HG03159 (cell line): ENCODE data around the gene WFDC5.
"Not testable (repeated sequence)": the region's sequence is repeated elsewhere in the genome, so short reads cannot be mapped to it uniquely, and the experiment has no call there.

Experiments used
- ATAC-seq: cut with Tn5 transposase; IDR thresholded peaks from one replicate; pipeline ENCODE4 v1.9.1; 2021; ENCODE audit warnings: mild to moderate bottlenecking, moderate library complexity; ENCODE audit not compliant: unreplicated experiment

Gene WFDC5

GRCh38 chr20:45090481-45090880 is 24.5 kb downstream of the WFDC5 start:
- no peak for ATAC-seq

- ATAC-seq: no peak
Measured at GRCh38 chr20:45088247-45088646, 26.7 kb downstream of the WFDC5 start.

GRCh38 chr20:45087814-45088213 is 27.2 kb downstream of the WFDC5 start:
- ATAC-seq: no peak

GRCh38 chr20:45087097-45087790 is 27.7 kb downstream of the WFDC5 start:
- ATAC-seq: no peak

GRCh38 chr20:45085867-45086266 is 29.1 kb downstream of the WFDC5 start:
- no peak for ATAC-seq

- ATAC-seq: no peak
Measured at GRCh38 chr20:45085289-45085688, 29.7 kb downstream of the WFDC5 start.

- ATAC-seq: no peak
Measured at GRCh38 chr20:45083127-45083526, 31.8 kb downstream of the WFDC5 start.

- ATAC-seq: no peak
Measured at GRCh38 chr20:45082468-45082867, 32.5 kb downstream of the WFDC5 start.

- no peak for ATAC-seq
Measured at GRCh38 chr20:45080867-45081624, 33.9 kb downstream of the WFDC5 start.

GRCh38 chr20:45077559-45077958 is 37.4 kb downstream of the WFDC5 start:
- ATAC-seq: no peak

GRCh38 chr20:45073221-45073620 is 41.8 kb downstream of the WFDC5 start:
- ATAC-seq: no peak

- no peak for ATAC-seq
Measured at GRCh38 chr20:45072066-45072465, 42.9 kb downstream of the WFDC5 start.

- no peak for ATAC-seq
Measured at GRCh38 chr20:45070932-45071632, 43.9 kb downstream of the WFDC5 start.

GRCh38 chr20:45069261-45069660 is 45.7 kb downstream of the WFDC5 start:
- ATAC-seq: no peak

GRCh38 chr20:45067558-45067957 is 47.4 kb downstream of the WFDC5 start:
- ATAC-seq: no peak

GRCh38 chr20:45067087-45067486 is 47.9 kb downstream of the WFDC5 start:
- ATAC-seq: no peak

- no peak for ATAC-seq
Measured at GRCh38 chr20:45066372-45066771, 48.6 kb downstream of the WFDC5 start.

- ATAC-seq: no peak
Measured at GRCh38 chr20:45064812-45065211, 50.2 kb downstream of the WFDC5 start.

- not testable (repeated sequence) for ATAC-seq
Measured at GRCh38 chr20:45063107-45063506, 51.9 kb downstream of the WFDC5 start.

GRCh38 chr20:45061244-45061643 is 53.7 kb downstream of the WFDC5 start:
- no peak for ATAC-seq

- ATAC-seq: no peak
Measured at GRCh38 chr20:45060294-45060693, 54.7 kb downstream of the WFDC5 start.
